ENCODE data around the gene C1orf52. TPM values are rescaled to one million over a fixed set of nuclear protein-coding genes. Genes with fewer than 3 reads are reported as not detected.

Gene C1orf52
- total RNA-seq, 2 donors from 2014 or later: 21.0 to 35.4 TPM

Other genes with a start within 250 kb of the C1orf52 start
- under 1 TPM; 0.16 to 0.27 TPM for gene MCOLN3, start 211.2 kb downstream of the C1orf52 start, total RNA-seq
- 1 to 10 TPM; 3.5 to 4.1 TPM for gene SYDE2, start 58.6 kb downstream of the C1orf52 start, total RNA-seq
- 10 to 100 TPM; 27.3 to 31.4 TPM for gene BCL10, start 17.0 kb upstream of the C1orf52 start, total RNA-seq
- not detected for gene DDAH1, start 205.5 kb upstream of the C1orf52 start, total RNA-seq

Measured in activated naive CD4-positive, alpha-beta T cell treated with anti-CD3 and anti-CD28 coated beads, Interleukin-2, amount 50 U/mL, for 72 hours (primary cell).